GM19099 (cell line): ENCODE data around the gene NOS2.

Experiments
- POLR2A ChIP-seq: IDR thresholded peaks from 3 replicates; pipeline ENCODE4 v1.6.1; 2011; ENCODE audit warnings: low read depth; ENCODE audit not compliant: insufficient read length; ENCODE audit errors: extremely low read depth

The NOS2 gene

DNA sequence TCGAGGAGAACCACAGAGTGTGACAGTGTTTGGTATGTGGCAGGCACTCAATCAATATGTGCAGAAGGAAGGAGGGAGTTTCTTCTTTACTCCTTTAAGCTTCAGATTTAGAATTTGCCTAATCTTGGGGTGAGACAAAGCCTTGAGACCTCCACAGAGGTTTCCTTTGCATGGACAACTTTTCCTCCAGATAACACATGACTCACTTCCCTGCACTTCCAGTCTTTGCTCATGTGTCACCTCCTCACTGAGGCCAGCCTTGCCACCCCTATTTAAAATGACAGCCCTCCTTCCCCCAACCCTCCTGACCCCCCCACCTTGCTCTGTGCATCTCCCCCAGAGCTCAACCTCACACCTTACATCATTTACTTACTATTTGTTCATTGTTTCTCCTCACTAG lies 17.4 kb upstream of the NOS2 start:
- no peak for TF ChIP-seq POLR2A

DNA sequence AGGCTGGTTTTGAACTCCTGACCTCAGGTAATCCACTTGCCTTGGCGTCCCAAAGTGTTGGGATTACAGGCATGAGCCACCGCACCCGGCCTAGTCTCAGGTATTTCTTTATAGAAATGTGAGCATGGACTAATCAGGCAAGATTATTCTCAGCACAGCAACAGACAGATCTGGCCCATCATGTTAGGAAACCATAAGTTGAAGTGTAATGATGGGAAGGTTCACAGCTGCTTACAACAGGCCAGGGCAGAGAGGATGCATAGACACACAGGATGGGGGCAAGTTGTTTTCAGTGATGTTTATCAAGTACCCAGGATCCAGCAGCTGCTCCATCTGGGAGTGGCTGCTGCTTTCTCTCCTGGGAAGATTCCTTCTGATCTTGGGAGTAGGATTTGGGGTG lies 16.6 kb upstream of the NOS2 start:
- no peak for TF ChIP-seq POLR2A

DNA sequence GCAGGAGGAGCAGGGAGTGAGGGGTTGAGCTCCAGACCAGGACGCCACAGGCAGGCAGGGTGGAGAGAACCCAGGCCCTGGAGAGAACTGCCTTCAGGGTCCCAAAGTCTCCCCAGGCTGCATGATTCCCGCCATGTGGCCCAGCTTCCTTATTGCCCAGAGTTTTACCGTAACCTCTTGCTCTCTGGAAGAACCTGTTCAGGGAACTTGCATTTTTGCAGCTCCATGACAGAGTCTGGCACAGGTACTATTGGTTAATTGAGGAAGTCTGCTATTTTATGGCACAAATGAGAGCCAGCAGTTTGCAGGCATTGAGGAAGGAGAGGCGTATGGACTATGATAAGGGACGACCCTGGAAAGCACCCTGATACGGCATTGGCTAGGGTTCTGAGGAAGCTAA lies 11.6 kb upstream of the NOS2 start:
- no peak for TF ChIP-seq POLR2A

DNA sequence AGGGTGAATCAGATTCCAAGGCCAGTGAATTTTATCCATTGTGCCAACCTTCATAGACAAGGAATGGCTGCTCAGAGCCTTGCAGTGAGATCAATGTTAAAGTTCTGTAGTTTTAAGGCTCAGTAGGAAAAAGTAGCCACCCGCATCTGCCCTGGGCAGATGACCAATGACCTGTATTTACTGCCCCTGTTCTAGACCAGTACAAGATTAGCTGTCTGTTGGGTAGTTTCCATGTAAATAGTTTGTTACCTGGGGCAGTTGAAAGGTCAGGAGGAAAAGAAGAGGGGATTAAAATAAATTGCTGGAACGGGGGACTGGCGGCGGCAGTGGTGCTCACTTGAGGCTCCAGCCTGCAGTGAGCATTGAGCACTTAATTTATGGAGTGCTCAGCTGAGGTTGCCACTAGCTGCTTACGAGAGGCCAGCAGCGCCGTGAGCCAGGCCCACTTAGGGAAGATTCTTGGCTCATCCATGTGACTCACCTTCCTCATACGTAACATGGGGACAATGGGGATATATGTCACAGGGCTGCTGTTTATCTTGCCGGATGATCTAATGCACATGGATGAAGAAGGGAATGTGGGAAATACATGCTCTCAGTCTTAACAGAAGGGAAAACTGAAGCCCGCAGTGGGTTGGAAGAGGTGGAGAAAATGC lies 10.7 kb upstream of the NOS2 start:
- no peak for TF ChIP-seq POLR2A

DNA sequence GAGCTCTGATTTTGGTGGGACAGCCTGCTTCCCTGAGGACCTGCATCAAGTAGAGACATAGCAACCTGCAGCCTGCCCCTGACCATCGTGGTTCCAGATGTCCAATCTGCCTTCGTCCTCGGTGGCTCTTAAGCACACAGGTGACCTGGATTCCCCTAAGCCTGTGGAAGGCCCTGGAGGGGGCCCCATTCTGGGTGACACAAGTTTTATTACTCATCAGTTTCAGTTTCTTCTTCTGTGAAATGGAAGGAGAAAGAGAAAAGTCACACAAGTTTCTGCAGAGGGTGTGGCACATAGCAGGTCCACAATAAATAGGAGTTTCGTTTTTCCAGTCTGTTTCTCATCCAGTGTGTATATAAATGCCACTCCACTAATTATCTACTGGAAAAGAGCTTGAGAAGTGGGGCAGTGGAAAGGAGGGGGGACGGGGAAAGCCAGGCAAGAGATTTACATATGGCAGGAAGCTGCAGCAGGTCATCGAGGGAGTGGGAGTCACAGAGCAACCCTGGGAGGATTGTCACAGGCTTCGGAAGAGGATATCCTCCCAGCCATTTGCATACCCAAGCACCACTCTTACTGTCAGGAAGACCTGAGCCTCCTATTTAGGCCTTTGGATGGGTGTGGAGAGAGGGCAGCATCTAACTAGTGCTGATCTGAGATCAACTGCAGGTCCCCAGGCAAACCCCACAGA lies 10.0 kb upstream of the NOS2 start:
- TF ChIP-seq POLR2A, result peak; percentile 53

DNA sequence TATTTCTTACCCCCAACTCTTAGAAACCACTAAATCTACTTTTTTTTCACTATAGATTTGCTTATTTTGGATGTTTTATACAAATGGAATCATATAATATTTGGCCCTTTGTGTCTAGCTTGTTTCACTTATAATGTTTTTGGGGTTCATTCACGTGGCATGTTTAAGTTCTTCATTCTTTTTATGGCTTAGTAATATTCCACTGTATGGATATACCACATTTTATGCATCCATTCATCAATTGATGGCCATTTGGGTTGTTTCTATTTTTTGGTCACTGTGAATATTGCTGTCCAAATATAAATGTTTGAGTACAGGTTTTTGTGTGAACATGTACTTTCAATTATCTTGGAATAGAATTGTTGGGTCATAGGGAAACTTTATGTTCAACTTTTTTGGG lies 9.2 kb upstream of the NOS2 start:
- no peak for TF ChIP-seq POLR2A

DNA sequence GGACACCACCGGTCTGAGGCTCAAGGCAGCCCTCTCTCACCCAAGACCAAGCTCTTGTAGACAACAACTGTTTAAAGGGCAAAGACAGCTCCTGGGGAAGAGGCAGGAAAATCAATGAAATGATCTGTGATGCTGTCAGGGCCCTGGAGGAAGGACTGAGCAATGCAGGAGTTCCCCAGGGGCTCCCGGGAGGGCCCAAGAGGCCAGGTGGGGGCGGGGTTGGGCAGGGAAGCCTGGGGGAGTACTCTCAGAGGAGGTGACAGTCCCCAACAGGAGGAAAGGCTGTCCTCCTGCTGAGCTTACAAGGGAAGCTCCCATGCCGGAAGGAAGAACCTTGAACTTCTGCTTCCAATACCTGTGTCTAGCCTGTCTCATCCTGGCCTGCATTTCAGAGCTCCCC lies 8.3 kb upstream of the NOS2 start:
- peak; percentile 17 for TF ChIP-seq POLR2A

DNA sequence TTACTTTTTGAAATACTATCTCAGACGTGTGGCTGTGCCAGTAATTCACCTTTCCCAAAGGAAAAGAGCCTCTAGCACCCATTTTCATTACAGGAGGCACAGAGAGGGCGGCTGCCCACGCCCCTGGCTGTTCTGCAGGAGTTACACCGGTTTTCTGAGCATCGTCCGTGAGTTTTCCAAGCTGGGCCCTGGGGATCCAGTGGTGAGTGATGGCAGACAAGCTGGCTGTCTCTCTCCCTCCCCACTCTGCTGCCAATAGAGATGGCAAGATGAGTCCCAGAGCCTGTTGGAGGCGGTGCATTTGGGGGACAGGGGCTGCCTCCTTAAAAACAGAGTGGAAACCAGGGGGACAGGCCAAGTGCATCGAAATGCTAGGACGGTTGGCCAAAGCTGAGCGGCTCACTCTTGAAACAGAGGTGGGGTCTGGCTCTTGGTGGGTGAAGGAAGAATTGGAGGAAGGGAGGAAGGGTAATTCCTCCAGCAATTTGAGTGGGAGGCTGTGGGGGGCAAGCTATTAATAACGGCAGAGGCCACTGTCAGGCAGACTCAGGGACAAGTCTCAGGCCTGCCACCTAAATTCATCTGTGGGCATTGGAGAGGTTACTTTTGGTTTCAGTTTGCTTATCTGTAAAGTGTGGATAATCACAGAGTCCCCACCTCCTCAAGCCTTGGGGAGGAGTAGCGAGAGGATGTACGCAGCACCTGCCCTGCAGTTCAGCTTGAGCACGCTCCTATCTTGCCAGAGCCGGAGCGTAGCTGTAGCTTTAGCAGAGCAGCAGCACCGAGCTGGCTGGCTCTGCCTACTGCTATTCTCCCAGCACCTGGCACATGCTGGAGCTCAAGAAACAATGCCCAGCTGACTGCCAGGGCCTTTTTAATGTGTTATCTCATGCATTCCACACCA lies 7.5 kb upstream of the NOS2 start:
- peak; percentile 78 for TF ChIP-seq POLR2A

DNA sequence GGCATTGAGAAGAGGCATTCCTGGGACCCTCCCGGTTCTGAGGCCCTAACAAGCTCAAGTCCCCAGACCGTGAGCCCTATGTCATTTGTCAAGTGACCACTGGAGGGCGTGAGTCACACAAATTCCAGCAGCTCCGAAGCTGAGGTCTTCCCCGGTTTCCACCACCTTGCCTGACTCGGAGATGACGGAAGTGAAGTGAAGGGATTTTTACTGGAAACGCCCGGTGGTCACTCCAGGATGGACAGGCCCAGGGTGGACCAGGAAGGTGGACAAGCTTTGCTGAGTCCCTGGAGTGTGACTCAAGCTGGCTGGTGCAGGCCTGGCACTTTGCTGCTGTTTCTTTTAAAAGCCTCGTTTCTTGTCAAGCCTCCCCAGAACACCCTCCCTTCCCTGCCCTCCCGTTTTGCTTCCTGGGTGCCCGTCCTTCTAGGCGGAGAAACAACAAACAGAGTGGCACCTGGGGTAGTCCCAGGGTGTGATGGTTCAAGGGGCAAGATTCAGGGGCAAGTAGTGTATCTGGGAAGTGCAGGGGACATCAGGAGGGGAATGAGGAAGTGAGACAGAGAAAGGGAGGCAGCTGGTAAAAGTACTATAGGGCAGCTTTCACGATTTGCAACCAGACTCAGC lies 5.3 kb upstream of the NOS2 start:
- peak; percentile 14 for TF ChIP-seq POLR2A

DNA sequence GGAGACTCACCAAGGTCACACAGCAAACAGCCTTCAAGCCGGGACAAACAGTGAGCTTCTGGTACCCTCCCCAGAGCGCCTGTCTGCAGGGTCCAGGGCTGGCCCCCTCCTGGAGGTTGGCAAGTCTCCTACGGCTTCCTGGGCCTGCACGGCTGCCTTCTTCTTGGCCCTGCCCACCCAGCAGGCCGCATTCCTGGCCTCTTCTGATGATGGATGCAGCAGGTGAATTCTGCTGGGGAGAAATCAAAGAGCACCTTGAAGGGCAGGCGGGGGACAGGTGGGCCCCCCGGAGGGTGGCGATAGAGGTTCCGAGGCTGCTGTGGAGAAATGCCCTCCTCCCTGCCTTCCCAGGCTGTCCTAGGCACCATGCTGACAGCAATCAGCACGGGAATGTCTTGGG lies 3.8 kb upstream of the NOS2 start:
- TF ChIP-seq POLR2A, result no peak

DNA sequence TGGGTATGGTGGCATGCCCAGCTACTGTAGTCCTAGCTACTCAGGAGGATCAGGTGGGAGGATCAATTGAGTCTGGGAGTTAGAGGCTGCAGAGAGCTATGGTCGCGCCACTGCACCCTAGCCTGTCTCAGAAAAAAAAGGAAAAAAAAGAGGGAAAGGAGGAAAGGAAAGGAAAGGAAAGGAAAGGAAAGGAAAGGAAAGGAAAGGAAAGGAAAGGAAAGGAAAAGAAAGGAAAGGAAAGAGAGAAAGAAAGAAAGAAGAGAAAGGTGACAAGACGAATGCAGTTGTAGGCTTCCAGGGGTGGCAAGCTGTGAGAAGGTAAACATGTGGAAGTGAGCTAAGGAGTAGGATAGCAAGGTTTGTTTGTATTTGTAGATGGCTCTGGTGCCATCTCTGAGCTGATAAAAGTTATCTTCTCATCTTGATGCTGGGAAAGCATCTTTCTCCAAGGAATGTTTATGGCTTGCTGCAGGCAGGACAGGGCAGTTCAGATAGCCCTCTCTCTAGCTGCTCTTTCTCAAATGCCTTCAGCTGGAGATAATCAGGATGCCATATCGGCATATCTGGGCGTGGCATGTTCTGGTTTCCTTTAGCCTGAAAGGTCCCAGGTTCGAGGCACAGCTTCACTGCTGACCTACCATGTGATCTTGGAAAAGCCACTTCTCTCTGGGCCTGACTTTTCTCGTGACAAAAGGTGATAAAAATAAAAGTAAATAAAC lies 2.8 kb upstream of the NOS2 start:
- no peak for TF ChIP-seq POLR2A

DNA sequence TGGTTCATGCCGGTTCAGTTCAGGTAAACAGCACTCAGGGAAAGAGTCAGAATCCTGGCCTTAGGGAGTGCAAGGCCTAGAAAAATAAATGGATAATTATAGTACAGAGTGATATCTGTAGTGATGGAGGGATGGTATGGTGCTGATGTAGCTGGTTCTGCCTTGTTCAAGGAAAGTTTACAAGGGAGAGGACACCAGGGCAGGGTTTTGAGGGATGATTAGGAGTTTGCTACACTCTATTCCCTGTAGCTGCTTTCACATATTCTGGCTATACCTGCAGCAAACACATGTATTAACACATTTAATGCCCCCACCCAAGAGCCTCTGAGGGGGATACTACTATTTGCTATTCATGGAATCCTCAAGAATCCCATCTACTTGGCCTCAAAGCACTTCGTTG lies 1.7 kb upstream of the NOS2 start:
- no peak for TF ChIP-seq POLR2A

DNA sequence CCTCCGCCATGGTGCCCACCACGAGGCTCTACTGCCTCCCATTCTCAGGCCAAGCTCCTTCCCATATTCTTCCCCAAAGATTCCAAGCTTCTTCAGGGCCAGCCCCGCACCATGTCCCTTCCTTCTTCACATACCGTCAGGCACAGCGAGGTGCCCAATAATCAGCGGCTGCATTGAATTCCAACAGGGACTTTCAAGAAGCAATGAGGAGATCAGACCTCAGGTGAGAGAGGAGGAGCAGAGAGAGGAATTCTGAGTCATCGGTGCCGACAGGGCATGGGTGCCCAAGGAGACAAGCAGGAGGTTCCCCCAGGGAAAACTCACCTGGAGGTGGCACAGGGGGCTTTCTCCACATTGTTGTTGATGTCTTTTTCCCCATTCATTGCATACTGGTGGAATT lies 2.0 kb downstream of the NOS2 start:
- no peak for TF ChIP-seq POLR2A

DNA sequence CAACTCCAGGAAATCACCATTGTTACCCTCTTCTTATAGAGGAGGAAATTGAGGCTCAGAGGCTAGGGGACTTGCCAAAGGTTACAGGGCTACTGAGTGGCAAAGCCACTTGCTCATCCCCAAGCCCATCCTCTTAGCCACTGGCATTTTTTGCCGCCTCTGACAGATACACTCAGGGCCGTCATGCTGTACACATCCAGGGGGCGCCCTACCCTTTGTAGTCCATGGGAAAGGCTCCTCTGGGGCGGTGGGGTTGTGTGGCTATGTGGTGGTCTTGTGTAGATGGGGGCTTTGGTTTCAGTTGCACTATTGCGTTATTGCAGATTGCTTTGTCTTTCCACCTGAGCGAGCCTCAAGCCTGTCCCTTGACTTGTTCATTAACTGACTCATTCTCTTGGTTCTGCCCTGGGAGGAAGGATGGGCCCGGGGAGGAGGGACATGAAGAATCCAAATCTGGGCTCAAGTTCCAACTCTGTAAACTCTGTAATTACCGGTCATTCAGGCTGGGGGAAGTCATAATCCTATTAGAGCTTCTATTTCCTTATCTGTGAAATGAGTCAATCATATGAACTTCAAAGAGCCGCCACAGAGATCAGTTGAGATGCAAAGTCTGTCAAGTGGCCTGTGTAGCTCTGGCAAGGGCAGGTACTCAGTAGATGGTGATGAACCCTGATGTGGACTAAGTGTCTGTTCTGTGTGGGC lies 2.8 kb downstream of the NOS2 start:
- TF ChIP-seq POLR2A, result no peak
